Measurements from ENCODE around the gene ZFP82. TPM values are rescaled to one million over a fixed set of nuclear protein-coding genes. Genes with fewer than 3 reads are reported as not detected.
A peak's percentile ranks its signal among the peaks of the same experiment; 100 is the strongest.

ZFP82 gene
- total and polyA plus RNA-seq, 4 experiments from 2014 or later: 8.2 to 12.3 (median 8.5) TPM

- Histone ChIP-seq H3K9me3 (ENCODE audit: control insufficient read depth in 1 of 2, low read length in 2 of 2) (no peaks in the 10 kb centered on the region), H3K4me1 (ENCODE audit: insufficient read depth, low read length) (peaks cover 15% of the 10 kb centered on the region), H3K27ac (ENCODE audit: low read depth, low read length) (no peak overlapping the region), H3K27me3 (ENCODE audit: insufficient read depth, low read length) (no peaks in the 10 kb centered on the region), H3K36me3 (ENCODE audit: insufficient read depth, low read length) (no peaks in the 10 kb centered on the region), H3K4me3 (ENCODE audit: low read length in 2 of 2) (no peak overlapping the region)
- peaks cover 20 to 27% of the 10 kb centered on the region in 2 donors for H3K36me3 Mint-ChIP-seq
- ChIA-PET CTCF (ENCODE audit: partially characterized antibody) (no interaction called here), POLR2A (ENCODE audit: partially characterized antibody) (no interaction called here)
- peaks cover 11 to 27% (median 17%) of the 10 kb centered on the region in 4 donors for H3K4me1 Mint-ChIP-seq
- H3K9me3 Mint-ChIP-seq: peaks cover 3 to 61% (median 36%) of the 10 kb centered on the region in 8 donors
- H3K27me3 Mint-ChIP-seq: peaks cover 17 to 21% of the 10 kb centered on the region in 2 donors
- peak overlapping the region in 6 of 8 donors; percentile 31 to 64 (median 51) for H3K4me3 Mint-ChIP-seq
- H3K27ac Mint-ChIP-seq: no peak overlapping the region
- no peak for DNase-seq
- intact Hi-C loops (cut with micrococcal nuclease): no loop called here
These were observed 3.5 kb upstream of the ZFP82 start for GRCh38 chr19:36421749-36422481.

- H3K4me1 Mint-ChIP-seq: peaks cover 11 to 28% (median 18%) of the 10 kb centered on the region in 4 donors
- no peak overlapping the region for H3K27ac Mint-ChIP-seq
- peaks cover 3 to 58% (median 34%) of the 10 kb centered on the region in 8 donors for H3K9me3 Mint-ChIP-seq
- POLR2A ChIA-PET (ENCODE audit: partially characterized antibody): no interaction called here
- H3K4me3 Mint-ChIP-seq: peak overlapping the region in 4 of 8 donors; percentile 33 to 64 (median 50)
- intact Hi-C loops (cut with micrococcal nuclease): no loop called here
- H3K4me1 ChIP-seq (ENCODE audit: insufficient read depth, low read length): peaks cover 15% of the 10 kb centered on the region
- peaks cover 13 to 21% of the 10 kb centered on the region in 2 donors for H3K27me3 Mint-ChIP-seq
- DNase-seq: no peak
- CTCF ChIA-PET (ENCODE audit: partially characterized antibody): no interaction called here
- peaks cover 21 to 29% of the 10 kb centered on the region in 2 donors for H3K36me3 Mint-ChIP-seq
- no peaks in the 10 kb centered on the region for H3K27me3 ChIP-seq (ENCODE audit: insufficient read depth, low read length)
- H3K9me3 ChIP-seq (ENCODE audit: control insufficient read depth in 1 of 2, low read length in 2 of 2): no peaks in the 10 kb centered on the region
- H3K4me3 ChIP-seq (ENCODE audit: low read length in 2 of 2): no peak overlapping the region
- H3K27ac ChIP-seq (ENCODE audit: low read depth, low read length): no peak overlapping the region
- H3K36me3 ChIP-seq (ENCODE audit: insufficient read depth, low read length): no peaks in the 10 kb centered on the region
These were observed 2.7 kb upstream of the ZFP82 start for GRCh38 chr19:36420961-36421748.

DNA sequence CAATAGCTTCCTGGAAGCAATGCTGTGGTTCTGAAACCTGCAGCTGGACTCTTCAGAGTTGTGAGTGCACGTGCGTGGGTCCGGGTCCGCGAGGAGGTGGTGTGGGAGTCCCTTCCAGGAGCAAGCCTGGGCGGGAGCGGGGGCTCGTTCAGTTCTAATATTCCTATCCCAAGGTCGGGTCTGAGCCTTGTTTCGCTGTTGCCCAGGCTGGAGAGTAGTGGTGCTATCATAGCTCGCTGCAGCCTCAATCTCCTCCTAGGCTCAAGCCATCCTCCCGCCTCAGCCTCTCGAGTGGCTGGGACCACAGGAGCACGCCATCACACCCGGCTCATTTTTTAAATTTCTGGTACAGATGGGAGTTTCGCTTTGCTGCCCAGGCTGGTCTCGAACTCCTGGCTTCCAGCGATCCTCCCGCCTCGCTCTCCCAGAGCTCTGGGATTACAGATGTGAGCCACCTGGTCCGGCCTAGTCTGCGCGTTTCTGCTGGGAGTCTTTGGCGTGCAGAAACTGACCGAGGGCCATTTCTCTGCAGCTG is 625 bp downstream of the ZFP82 start:
- peaks cover 0 to under 1% of the 10 kb centered on the region in 2 donors for H3K9me3 ChIP-seq (ENCODE audit: control insufficient read depth in 1 of 2, low read length in 2 of 2)
- peak overlapping the region in 6 of 7 donors; percentile 78 to 97 (median 96) for H3K27ac Mint-ChIP-seq
- DNase-seq: peak in 1 of 5 donors; percentile 3
- peaks cover 11 to 29% (median 20%) of the 10 kb centered on the region in 4 donors for H3K4me1 Mint-ChIP-seq
- H3K4me3 ChIP-seq (ENCODE audit: low read length in 2 of 2): peak overlapping the region; percentile 71 to 82
- CTCF ChIA-PET (ENCODE audit: partially characterized antibody): no interaction called here
- peaks cover 3 to 52% (median 28%) of the 10 kb centered on the region in 8 donors for H3K9me3 Mint-ChIP-seq
- H3K36me3 ChIP-seq (ENCODE audit: insufficient read depth, low read length): no peaks in the 10 kb centered on the region
- no peaks in the 10 kb centered on the region for H3K27me3 ChIP-seq (ENCODE audit: insufficient read depth, low read length)
- peaks cover 15% of the 10 kb centered on the region for H3K4me1 ChIP-seq (ENCODE audit: insufficient read depth, low read length)
- H3K4me3 Mint-ChIP-seq: peak overlapping the region; percentile 81 to 93 (median 92)
- intact Hi-C loops (cut with micrococcal nuclease): loop anchor here (1.0 to 2.0 kb wide), 3 partner anchors 39 to 203 kb away; partner anchors contain the start of genes ZFP14, ZNF146, ZNF565 and ZNF566
- H3K36me3 Mint-ChIP-seq: peaks cover 36 to 38% of the 10 kb centered on the region in 2 donors
- H3K27me3 Mint-ChIP-seq: peaks cover 7 to 17% of the 10 kb centered on the region in 2 donors
- peak overlapping the region; percentile 73 for H3K27ac ChIP-seq (ENCODE audit: low read depth, low read length)
- POLR2A ChIA-PET (ENCODE audit: partially characterized antibody): interaction anchor here (0.6 to 2.4 kb wide), 6 partner anchors 8 to 203 kb away, joined by 3 to 8 read pairs (median 3); partner anchors contain the start of genes ZNF146, ZNF260, ZNF382 and ZNF565

DNA sequence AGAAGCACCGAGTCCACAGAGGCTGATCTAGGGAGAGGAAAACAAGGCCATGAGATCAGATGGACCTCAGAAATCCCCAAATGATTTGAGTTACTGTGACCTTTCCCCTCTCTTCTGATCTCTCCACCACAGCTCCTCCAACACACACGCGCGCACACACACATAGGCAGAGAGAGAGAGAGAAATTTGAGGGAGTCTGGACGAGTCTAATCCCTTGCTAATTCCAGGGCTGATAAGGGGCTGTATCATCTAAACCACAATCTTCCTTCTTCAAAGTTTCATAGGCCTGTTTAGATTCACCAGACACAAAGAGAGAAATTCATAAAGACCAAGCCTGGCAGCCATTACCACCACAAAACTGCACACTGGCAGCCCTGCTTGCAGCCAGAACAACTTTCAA is 8.6 kb downstream of the ZFP82 start:
- Histone ChIP-seq H3K9me3 (ENCODE audit: control insufficient read depth in 1 of 2, low read length in 2 of 2) (peaks cover 4% of the 10 kb centered on the region in 2 donors), H3K27ac (ENCODE audit: low read depth, low read length) (no peak overlapping the region), H3K27me3 (ENCODE audit: insufficient read depth, low read length) (no peaks in the 10 kb centered on the region), H3K4me3 (ENCODE audit: low read length in 2 of 2) (no peak overlapping the region), H3K4me1 (ENCODE audit: insufficient read depth, low read length) (no peaks in the 10 kb centered on the region), H3K36me3 (ENCODE audit: insufficient read depth, low read length) (peaks cover 24% of the 10 kb centered on the region)
- H3K9me3 Mint-ChIP-seq: peaks cover 3 to 82% (median 55%) of the 10 kb centered on the region in 8 donors
- POLR2A ChIA-PET (ENCODE audit: partially characterized antibody): interaction anchor here (1.0 kb wide), 1 partner anchor 8 kb away, joined by 3 read pairs; the partner anchor contains the start of gene ZFP82
- intact Hi-C loops (cut with micrococcal nuclease): no loop called here
- no peak overlapping the region for H3K4me3 Mint-ChIP-seq
- no peaks in the 10 kb centered on the region for H3K27me3 Mint-ChIP-seq
- H3K4me1 Mint-ChIP-seq: peaks cover 0 to 5% (median under 1%) of the 10 kb centered on the region in 4 donors
- DNase-seq: no peak
- CTCF ChIA-PET (ENCODE audit: partially characterized antibody): no interaction called here
- no peak overlapping the region for H3K27ac Mint-ChIP-seq
- H3K36me3 Mint-ChIP-seq: peaks cover 57 to 83% of the 10 kb centered on the region in 2 donors

DNA sequence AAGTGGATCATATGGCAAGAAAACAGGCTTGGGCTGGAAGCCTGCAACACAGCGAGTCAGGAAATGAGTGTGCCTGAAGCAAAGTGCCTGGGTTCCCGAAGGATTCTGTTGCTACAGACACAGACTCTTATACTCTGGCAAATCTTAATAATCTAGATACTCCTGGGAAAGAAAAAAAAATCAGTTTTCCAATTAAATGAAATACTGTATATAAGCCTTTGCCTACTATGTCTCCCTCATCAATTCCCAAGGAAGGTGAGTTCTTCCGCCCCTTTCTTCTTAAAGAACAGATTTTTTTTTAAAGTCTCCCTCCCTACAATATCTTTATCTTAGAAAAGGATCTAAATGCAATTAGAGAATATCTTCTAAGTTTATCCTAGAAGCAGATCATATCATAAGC is 10.3 kb downstream of the ZFP82 start:
- CTCF ChIA-PET (ENCODE audit: partially characterized antibody): no interaction called here
- peaks cover 34% of the 10 kb centered on the region for H3K36me3 ChIP-seq (ENCODE audit: insufficient read depth, low read length)
- H3K9me3 ChIP-seq (ENCODE audit: control insufficient read depth in 1 of 2, low read length in 2 of 2): peaks cover 4% of the 10 kb centered on the region in 2 donors
- no peaks in the 10 kb centered on the region for H3K4me1 ChIP-seq (ENCODE audit: insufficient read depth, low read length)
- Mint-ChIP-seq H3K4me3 (peak overlapping the region in 1 of 8 donors; percentile 6), H3K9me3 (peaks cover 7 to 89% (median 63%) of the 10 kb centered on the region in 8 donors), H3K4me1 (peaks cover 0 to 5% (median under 1%) of the 10 kb centered on the region in 4 donors), H3K36me3 (peaks cover 68 to 88% of the 10 kb centered on the region in 2 donors), H3K27ac (no peak overlapping the region), H3K27me3 (no peaks in the 10 kb centered on the region)
- POLR2A ChIA-PET (ENCODE audit: partially characterized antibody): no interaction called here
- no peak overlapping the region for H3K27ac ChIP-seq (ENCODE audit: low read depth, low read length)
- H3K27me3 ChIP-seq (ENCODE audit: insufficient read depth, low read length): no peaks in the 10 kb centered on the region
- no peak for DNase-seq
- intact Hi-C loops (cut with micrococcal nuclease): no loop called here
- no peak overlapping the region for H3K4me3 ChIP-seq (ENCODE audit: low read length in 2 of 2)

- Histone ChIP-seq H3K27ac (ENCODE audit: low read depth, low read length) (no peak overlapping the region), H3K36me3 (ENCODE audit: insufficient read depth, low read length) (peaks cover 34% of the 10 kb centered on the region), H3K27me3 (ENCODE audit: insufficient read depth, low read length) (no peaks in the 10 kb centered on the region), H3K4me1 (ENCODE audit: insufficient read depth, low read length) (no peaks in the 10 kb centered on the region), H3K4me3 (ENCODE audit: low read length in 2 of 2) (peak overlapping the region in 1 of 2 donors; percentile 11), H3K9me3 (ENCODE audit: control insufficient read depth in 1 of 2, low read length in 2 of 2) (peaks cover 5 to 18% of the 10 kb centered on the region in 2 donors)
- H3K27ac Mint-ChIP-seq: peak overlapping the region in 1 of 7 donors; percentile 22
- ChIA-PET POLR2A (ENCODE audit: partially characterized antibody) (interaction anchor here (0.7 kb wide), 1 partner anchor 27 kb away, joined by 4 read pairs; no protein-coding TSS in a partner anchor), CTCF (ENCODE audit: partially characterized antibody) (no interaction called here)
- no peaks in the 10 kb centered on the region for H3K4me1 Mint-ChIP-seq
- intact Hi-C loops (cut with micrococcal nuclease): no loop called here
- H3K36me3 Mint-ChIP-seq: peaks cover 78 to 83% of the 10 kb centered on the region in 2 donors
- H3K27me3 Mint-ChIP-seq: no peaks in the 10 kb centered on the region
- H3K4me3 Mint-ChIP-seq: no peak overlapping the region
- peaks cover 10 to 87% (median 62%) of the 10 kb centered on the region in 8 donors for H3K9me3 Mint-ChIP-seq
- no peak for DNase-seq
These were observed 13.9 kb downstream of the ZFP82 start for GRCh38 chr19:36404498-36404897.

All from CD4-positive, alpha-beta memory T cell (primary cell).